Nephron (organoid): Measurements from ENCODE around the gene DCTD.

ENCODE experiments used
- H3K27ac Mint-ChIP-seq, 3 experiments: 2 replicates each; pipeline ENCODE4 v1.8.0; 2020; ENCODE audit warnings: mixed read lengths in 3 of 3, mild to moderate bottlenecking in 2 of 3, moderate library complexity in 1 of 3
- H3K27me3 Mint-ChIP-seq: 2 replicates; pipeline ENCODE4 v1.8.0; 2021; ENCODE audit warnings: low read depth, mild to moderate bottlenecking, moderate library complexity, mixed read lengths
- H3K36me3 Mint-ChIP-seq: 2 replicates; pipeline ENCODE4 v1.8.0; 2020; ENCODE audit warnings: low read depth, mixed read lengths
- H3K4me1 Mint-ChIP-seq: 2 replicates; pipeline ENCODE4 v1.8.0; 2020; ENCODE audit warnings: mixed read lengths
- H3K4me3 Mint-ChIP-seq, 3 experiments: 2 replicates each; pipeline ENCODE4 v1.8.0; 2020; ENCODE audit warnings: mild to moderate bottlenecking in 3 of 3, mixed read lengths in 3 of 3, moderate library complexity in 2 of 3
- H3K9me3 Mint-ChIP-seq: 2 replicates; pipeline ENCODE4 v1.8.0; 2020; ENCODE audit warnings: mixed read lengths
- TF ChIP-seq, protein P1 (sequence below), 3 experiments: fragments of 200-600 bp; sonication (generic); IDR thresholded peaks; one replicate each; pipeline ENCODE4 v1.5.0; 2021; ENCODE audit warnings: antibody characterized with exemption in 3 of 3; ENCODE audit not compliant: unreplicated experiment in 3 of 3

Gene DCTD

DNA sequence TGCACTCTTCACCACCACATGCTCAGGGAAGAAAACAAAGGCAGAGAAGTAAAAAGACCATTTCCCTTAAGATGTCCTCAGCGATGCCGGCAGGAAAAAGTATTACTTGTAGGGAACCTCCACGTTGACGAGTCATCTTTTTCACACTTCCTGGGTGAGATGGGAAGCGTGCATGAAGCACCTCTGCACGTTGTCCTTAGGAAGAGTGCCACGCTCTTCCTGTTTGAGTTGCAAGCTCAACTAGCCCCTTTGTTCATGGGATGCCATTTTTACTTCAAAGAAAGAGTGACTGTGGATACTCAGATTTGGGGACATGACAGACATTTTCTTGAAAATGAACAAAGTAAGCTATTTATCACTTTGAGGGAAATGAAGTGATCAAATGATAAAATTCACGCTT lies 33.8 kb downstream of the DCTD start:
- H3K4me1 Mint-ChIP-seq, result peaks cover 39% of the 10 kb centered on the region
- TF ChIP-seq, protein P1, sequence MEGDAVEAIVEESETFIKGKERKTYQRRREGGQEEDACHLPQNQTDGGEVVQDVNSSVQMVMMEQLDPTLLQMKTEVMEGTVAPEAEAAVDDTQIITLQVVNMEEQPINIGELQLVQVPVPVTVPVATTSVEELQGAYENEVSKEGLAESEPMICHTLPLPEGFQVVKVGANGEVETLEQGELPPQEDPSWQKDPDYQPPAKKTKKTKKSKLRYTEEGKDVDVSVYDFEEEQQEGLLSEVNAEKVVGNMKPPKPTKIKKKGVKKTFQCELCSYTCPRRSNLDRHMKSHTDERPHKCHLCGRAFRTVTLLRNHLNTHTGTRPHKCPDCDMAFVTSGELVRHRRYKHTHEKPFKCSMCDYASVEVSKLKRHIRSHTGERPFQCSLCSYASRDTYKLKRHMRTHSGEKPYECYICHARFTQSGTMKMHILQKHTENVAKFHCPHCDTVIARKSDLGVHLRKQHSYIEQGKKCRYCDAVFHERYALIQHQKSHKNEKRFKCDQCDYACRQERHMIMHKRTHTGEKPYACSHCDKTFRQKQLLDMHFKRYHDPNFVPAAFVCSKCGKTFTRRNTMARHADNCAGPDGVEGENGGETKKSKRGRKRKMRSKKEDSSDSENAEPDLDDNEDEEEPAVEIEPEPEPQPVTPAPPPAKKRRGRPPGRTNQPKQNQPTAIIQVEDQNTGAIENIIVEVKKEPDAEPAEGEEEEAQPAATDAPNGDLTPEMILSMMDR (IDR thresholded peaks at IDR 0.05; ENCODE audit: unreplicated experiment in 3 of 3), result no peak
- H3K4me3 Mint-ChIP-seq, result no peak overlapping the region
- peaks cover 22% of the 10 kb centered on the region for H3K27me3 Mint-ChIP-seq
- H3K36me3 Mint-ChIP-seq, result peaks cover 72% of the 10 kb centered on the region
- H3K27ac Mint-ChIP-seq, result peak overlapping the region in 1 of 3 experiments; percentile 35
- H3K9me3 Mint-ChIP-seq, result peaks cover 24% of the 10 kb centered on the region

DNA sequence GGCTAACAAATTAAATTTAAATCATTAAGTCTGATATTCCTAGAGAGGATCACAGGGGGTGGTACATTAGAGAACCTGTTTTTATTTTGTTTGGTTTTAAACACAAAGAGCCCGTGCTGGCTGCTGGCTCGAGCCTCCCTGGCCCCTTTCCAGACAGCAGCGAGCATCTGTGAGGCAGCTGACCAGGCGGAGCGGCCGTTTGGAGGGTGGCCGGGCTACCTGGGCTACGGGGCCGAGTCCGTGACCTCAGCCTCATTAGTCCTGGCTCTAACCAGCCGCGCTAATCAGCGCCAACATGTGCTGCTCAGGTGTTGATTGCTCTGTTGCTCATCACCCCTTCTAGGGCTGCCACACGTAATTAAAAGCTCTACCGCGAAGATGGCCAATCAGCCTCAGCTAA lies 35.3 kb downstream of the DCTD start:
- H3K4me1 Mint-ChIP-seq, result peaks cover 36% of the 10 kb centered on the region
- peak overlapping the region in 1 of 3 experiments; percentile 38 for H3K27ac Mint-ChIP-seq
- TF ChIP-seq, protein P1 (IDR thresholded peaks at IDR 0.05; ENCODE audit: unreplicated experiment in 3 of 3), result no peak
- H3K4me3 Mint-ChIP-seq, result no peak overlapping the region
- H3K9me3 Mint-ChIP-seq, result peaks cover 24% of the 10 kb centered on the region
- peaks cover 33% of the 10 kb centered on the region for H3K27me3 Mint-ChIP-seq
- H3K36me3 Mint-ChIP-seq, result peaks cover 64% of the 10 kb centered on the region

DNA sequence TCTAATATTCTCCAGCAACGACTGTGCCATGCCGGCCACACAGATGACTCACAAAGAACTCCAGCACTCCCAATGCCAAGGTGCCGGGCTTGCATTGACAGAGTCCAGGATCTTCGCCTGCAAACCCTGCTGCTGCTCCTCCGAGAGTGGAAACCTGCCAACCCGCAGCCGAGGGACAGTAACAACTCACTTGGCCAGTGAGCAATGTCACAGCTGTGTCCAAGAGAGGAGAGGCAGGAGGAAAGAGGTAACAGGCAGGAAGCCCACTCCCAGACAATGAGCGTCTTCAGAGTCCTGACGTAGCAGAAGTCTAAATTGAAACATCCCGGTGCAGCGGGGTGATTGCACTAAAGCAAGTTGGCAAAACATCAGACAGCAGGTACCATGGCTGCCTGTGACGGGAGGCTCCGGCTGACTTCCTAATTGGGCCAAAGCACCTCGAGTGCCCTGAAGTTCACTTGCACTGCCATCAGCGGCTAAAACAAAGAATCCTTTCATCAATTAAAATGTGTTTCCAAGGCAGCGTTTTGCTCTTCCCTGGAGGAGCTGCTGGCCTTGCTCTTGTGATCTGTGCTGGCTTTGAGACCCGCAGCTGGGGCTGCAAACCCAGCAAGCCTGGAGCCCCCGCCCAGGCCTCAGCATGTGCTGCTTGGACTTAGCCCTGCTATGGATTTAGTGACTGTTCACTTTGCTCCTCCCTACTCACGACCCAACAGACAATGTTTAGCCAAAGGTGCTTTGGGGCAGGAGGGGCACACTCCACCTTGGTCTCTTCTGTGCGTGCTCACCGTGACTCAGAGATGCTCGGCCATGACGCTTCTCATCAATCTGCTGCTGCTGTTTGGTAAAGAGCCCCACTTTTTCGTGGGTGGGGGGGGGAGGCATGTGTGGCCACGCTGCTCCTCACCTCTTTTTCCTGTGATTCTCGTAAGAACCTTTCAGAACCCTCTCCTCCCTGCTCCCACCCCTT lies 36.5 kb downstream of the DCTD start:
- H3K9me3 Mint-ChIP-seq, result peaks cover 21% of the 10 kb centered on the region
- peaks cover 52% of the 10 kb centered on the region for H3K36me3 Mint-ChIP-seq
- H3K27me3 Mint-ChIP-seq, result peaks cover 34% of the 10 kb centered on the region
- TF ChIP-seq, protein P1 (IDR thresholded peaks at IDR 0.05; ENCODE audit: unreplicated experiment in 3 of 3), result no peak
- H3K27ac Mint-ChIP-seq, result peak overlapping the region; percentile 49 to 60 (median 54)
- no peak overlapping the region for H3K4me3 Mint-ChIP-seq
- peaks cover 28% of the 10 kb centered on the region for H3K4me1 Mint-ChIP-seq

DNA sequence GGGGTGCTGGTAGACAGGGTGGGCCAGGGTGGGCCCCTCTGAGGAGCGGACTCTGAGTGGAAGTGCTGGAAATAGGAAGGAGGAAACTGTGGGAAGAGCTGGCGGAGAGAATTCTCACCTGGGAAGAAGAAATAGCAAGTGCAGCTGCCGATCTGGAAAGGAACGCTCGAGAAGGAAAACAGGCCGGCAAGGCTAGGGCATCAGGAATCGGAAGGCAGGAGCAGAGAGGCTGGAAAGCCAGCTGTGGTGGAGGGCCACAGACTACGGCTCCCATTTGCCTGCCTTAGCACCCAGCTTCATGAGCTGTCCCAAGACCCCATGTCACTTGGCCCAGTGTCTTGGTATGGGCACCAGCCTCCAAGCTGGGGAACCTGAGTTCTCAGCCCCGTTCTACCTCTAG lies 37.3 kb downstream of the DCTD start:
- Mint-ChIP-seq H3K27ac (peak overlapping the region in 2 of 3 experiments; percentile 9 to 54), H3K9me3 (peaks cover 16% of the 10 kb centered on the region), H3K4me3 (no peak overlapping the region), H3K27me3 (peaks cover 41% of the 10 kb centered on the region), H3K4me1 (peaks cover 30% of the 10 kb centered on the region), H3K36me3 (peaks cover 44% of the 10 kb centered on the region)
- TF ChIP-seq, protein P1 (IDR thresholded peaks at IDR 0.05; ENCODE audit: unreplicated experiment in 3 of 3), result no peak

DNA sequence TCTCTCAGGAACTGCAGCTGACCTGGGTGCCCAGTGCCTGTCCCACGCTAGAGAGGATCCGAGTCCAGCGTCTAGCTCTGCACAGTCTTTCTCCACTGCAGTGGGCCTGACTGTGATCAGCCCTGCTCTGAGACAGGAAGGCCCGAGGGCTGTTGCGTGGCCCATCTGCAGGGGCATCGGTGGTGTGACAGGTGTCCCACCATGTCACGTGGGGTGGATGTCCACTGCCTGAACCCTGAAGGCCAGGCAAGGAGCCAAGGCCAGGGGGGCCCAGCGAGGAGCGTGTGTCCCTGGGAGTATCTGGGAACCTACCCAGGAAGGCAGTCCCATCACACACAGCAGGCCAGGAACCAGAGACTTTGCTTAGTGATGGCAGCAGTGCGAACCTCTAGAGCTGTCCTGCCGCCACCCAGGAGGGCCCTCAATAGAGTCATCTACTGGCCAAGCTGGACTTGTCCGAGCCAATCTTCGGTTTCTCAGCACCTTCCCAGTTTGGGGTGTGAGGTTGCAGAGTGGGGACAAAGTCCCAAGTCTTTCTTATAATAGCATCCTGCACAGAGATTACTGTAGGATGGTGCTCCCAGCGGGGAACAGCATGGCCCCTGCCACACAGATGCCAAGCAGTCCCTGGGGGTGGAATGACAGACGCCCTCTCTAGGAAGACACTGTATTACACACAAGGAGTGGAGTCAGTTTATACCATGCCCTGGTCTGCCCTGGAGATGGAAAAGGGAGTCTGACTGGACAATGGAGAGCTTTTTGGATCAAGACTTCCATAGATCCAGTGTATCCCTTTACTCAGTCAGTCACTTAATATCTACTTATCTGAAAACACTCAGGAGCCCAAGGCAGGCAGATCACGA lies 38.3 kb downstream of the DCTD start:
- Mint-ChIP-seq H3K36me3 (peaks cover 33% of the 10 kb centered on the region), H3K27me3 (peaks cover 52% of the 10 kb centered on the region), H3K4me3 (no peak overlapping the region), H3K27ac (no peak overlapping the region), H3K4me1 (peaks cover 35% of the 10 kb centered on the region), H3K9me3 (peaks cover 9% of the 10 kb centered on the region)
- TF ChIP-seq, protein P1 (IDR thresholded peaks at IDR 0.05; ENCODE audit: unreplicated experiment in 3 of 3), result no peak
